ENCODE data around the gene WDFY4. TPM values are rescaled to one million over a fixed set of nuclear protein-coding genes. Genes with fewer than 3 reads are reported as not detected.

WDFY4 gene
- polyA plus RNA-seq, 1 donor from 2014 or later = not detected

GRCh38 chr10:48770561-48771089, 86.0 kb downstream of the WDFY4 start:
- Histone ChIP-seq H3K27me3 (ENCODE audit: insufficient read depth, low read depth, low read length) (no peaks in the 10 kb centered on the region), H3K79me2 (replicated peaks; ENCODE audit: insufficient read depth, low read length) (no peaks in the 10 kb centered on the region), H4K20me1 (ENCODE audit: insufficient read depth) (no peaks in the 10 kb centered on the region), H3F3A (ENCODE audit: insufficient read depth, low read length, poor library complexity, severe bottlenecking) (no peaks in the 10 kb centered on the region), H3K36me3 (ENCODE audit: insufficient read depth, low read length) (no peaks in the 10 kb centered on the region), H3K4me2 (ENCODE audit: low read length) (no peak overlapping the region), H3K9ac (ENCODE audit: low read length) (no peak overlapping the region), H3K27ac (ENCODE audit: low read length) (no peak overlapping the region), H2AFZ (ENCODE audit: low read depth, low read length) (no peak overlapping the region), H3K4me3 (ENCODE audit: low read length) (no peak overlapping the region), H3K9me3 (ENCODE audit: low read length) (no peaks in the 10 kb centered on the region), H3K9me2 (ENCODE audit: insufficient read depth, low read length) (no peaks in the 10 kb centered on the region)
- TF ChIP-seq SMC3 (conservative IDR thresholded peaks at IDR 0.05; ENCODE audit: poor library complexity) (no peak), RAD21 (conservative IDR thresholded peaks at IDR 0.05) (no peak), POLR2AphosphoS5 (IDR thresholded peaks at IDR 0.05) (no peak), CTCF (IDR thresholded peaks at IDR 0.05; ENCODE audit: poor library complexity, severe bottlenecking) (no peak), EZH2 (IDR thresholded peaks at IDR 0.05; ENCODE audit: borderline replicate concordance, insufficient read depth, low read length, poor library complexity, severe bottlenecking) (no peak), EP300 (conservative IDR thresholded peaks at IDR 0.05; ENCODE audit: poor library complexity, severe bottlenecking) (no peak), REST (IDR thresholded peaks at IDR 0.05; ENCODE audit: borderline replicate concordance) (no peak), MXI1 (conservative IDR thresholded peaks at IDR 0.05; ENCODE audit: poor library complexity, severe bottlenecking) (no peak)

- Histone ChIP-seq H3K79me2 (replicated peaks; ENCODE audit: insufficient read depth, low read length) (no peaks in the 10 kb centered on the region), H4K20me1 (ENCODE audit: insufficient read depth) (no peaks in the 10 kb centered on the region), H3K4me2 (ENCODE audit: low read length) (no peak overlapping the region), H2AFZ (ENCODE audit: low read depth, low read length) (no peak overlapping the region), H3K36me3 (ENCODE audit: insufficient read depth, low read length) (no peaks in the 10 kb centered on the region), H3K9me2 (ENCODE audit: insufficient read depth, low read length) (no peaks in the 10 kb centered on the region), H3F3A (ENCODE audit: insufficient read depth, low read length, poor library complexity, severe bottlenecking) (no peaks in the 10 kb centered on the region), H3K9ac (ENCODE audit: low read length) (no peak overlapping the region), H3K4me3 (ENCODE audit: low read length) (no peak overlapping the region), H3K9me3 (ENCODE audit: low read length) (no peaks in the 10 kb centered on the region), H3K27me3 (ENCODE audit: insufficient read depth, low read depth, low read length) (no peaks in the 10 kb centered on the region), H3K27ac (ENCODE audit: low read length) (no peak overlapping the region)
- no peak for TF ChIP-seq SMC3 (conservative IDR thresholded peaks at IDR 0.05; ENCODE audit: poor library complexity)
- TF ChIP-seq REST (IDR thresholded peaks at IDR 0.05; ENCODE audit: borderline replicate concordance) = no peak
- TF ChIP-seq MXI1 (conservative IDR thresholded peaks at IDR 0.05; ENCODE audit: poor library complexity, severe bottlenecking) = no peak
- TF ChIP-seq TAF1 (IDR thresholded peaks at IDR 0.05; ENCODE audit: low read depth) = no peak
- TF ChIP-seq EZH2 (IDR thresholded peaks at IDR 0.05; ENCODE audit: borderline replicate concordance, insufficient read depth, low read length, poor library complexity, severe bottlenecking) = no peak
- TF ChIP-seq EP300 (conservative IDR thresholded peaks at IDR 0.05; ENCODE audit: poor library complexity, severe bottlenecking) = no peak
- TF ChIP-seq RAD21 (conservative IDR thresholded peaks at IDR 0.05) = no peak
- no peak for TF ChIP-seq POLR2AphosphoS5 (IDR thresholded peaks at IDR 0.05)
- no peak for TF ChIP-seq CTCF (IDR thresholded peaks at IDR 0.05; ENCODE audit: poor library complexity, severe bottlenecking)
These were observed 86.6 kb downstream of the WDFY4 start for GRCh38 chr10:48771234-48771633.
